H1 (cell line): Measurements from ENCODE around the gene GJB6. TPM values are rescaled to one million over a fixed set of nuclear protein-coding genes. Genes with fewer than 3 reads are reported as not detected.

Experiments
- RNF2 ChIP-seq: fragments of 200-900, 300-1000 bp; sonication (generic); IDR thresholded peaks from 2 replicates; pipeline ENCODE4 v1.7.1; 2016; ENCODE audit warnings: borderline replicate concordance, low read depth, mild to moderate bottlenecking, antibody characterized with exemption, low read length; ENCODE audit not compliant: poor library complexity, severe bottlenecking; ENCODE audit errors: missing control alignments
- RXRA ChIP-seq: IDR thresholded peaks from 2 replicates; pipeline ENCODE4 v1.6.1; 2011; ENCODE audit warnings: low read depth, mild to moderate bottlenecking, low read length, moderate library complexity; ENCODE audit not compliant: insufficient read depth
- polyA plus RNA-seq, 7 experiments: library from polyadenylated mRNA; depleted of rRNA in 3 of 7; stranded (reverse) in 5 of 7; unstranded in 2 of 7; fragments of >200 nt in 5 of 7; fragments of 200-250 nt in 2 of 7; gene quantifications; 1 replicate in 5 of 7; 2 replicates in 1 of 7; 4 replicates in 1 of 7; pipeline versions ENCODE4 v1.2.1 to v1.2.3, GENCODE V29; 2011 to 2013; ENCODE audit warnings: missing spikeins in 2 of 7, mixed read lengths in 2 of 7
- total RNA-seq: library from RNA; stranded (reverse); fragmentation: NEBNext Ultra II Directional; extraction: Animal tissue kit (Norgen Biotek cat#: 25700); gene quantifications from 2 replicates; pipeline ENCODE4 v1.2.1, GENCODE V29; 2021
- TF ChIP-seq, protein P1 (sequence below): fragments of 300-600 bp; sonication (generic); IDR thresholded peaks from 2 replicates; pipeline ENCODE4 v1.7.1; 2012; ENCODE audit warnings: low read length, moderate library complexity, mild to moderate bottlenecking, inconsistent platforms; ENCODE audit not compliant: insufficient replicate concordance

GJB6 gene
- total and polyA plus RNA-seq, 2 of the 8 experiments (the other 6 are each of a cell fraction or from before 2014, with no cell fraction given), result not detected

DNA sequence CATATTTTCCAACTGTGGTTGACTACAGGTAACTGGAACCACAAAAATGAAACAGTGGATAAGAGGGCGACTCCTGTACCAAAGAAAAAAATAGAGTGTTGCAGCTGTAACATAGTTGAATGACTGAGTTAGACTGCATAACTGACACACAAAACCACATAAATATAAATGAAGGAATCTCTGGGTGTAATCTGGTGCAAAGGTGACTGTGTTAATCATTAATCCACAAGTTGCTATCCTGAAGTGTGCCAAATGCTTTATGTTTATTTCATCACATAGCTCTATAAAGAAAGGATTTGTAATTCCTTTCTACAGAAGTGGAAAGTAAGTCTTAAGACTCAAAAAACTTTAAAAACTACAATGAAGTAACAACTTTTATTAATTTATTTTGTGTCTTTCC lies 33.3 kb downstream of the GJB6 start (continued):
- TF ChIP-seq, protein P1, sequence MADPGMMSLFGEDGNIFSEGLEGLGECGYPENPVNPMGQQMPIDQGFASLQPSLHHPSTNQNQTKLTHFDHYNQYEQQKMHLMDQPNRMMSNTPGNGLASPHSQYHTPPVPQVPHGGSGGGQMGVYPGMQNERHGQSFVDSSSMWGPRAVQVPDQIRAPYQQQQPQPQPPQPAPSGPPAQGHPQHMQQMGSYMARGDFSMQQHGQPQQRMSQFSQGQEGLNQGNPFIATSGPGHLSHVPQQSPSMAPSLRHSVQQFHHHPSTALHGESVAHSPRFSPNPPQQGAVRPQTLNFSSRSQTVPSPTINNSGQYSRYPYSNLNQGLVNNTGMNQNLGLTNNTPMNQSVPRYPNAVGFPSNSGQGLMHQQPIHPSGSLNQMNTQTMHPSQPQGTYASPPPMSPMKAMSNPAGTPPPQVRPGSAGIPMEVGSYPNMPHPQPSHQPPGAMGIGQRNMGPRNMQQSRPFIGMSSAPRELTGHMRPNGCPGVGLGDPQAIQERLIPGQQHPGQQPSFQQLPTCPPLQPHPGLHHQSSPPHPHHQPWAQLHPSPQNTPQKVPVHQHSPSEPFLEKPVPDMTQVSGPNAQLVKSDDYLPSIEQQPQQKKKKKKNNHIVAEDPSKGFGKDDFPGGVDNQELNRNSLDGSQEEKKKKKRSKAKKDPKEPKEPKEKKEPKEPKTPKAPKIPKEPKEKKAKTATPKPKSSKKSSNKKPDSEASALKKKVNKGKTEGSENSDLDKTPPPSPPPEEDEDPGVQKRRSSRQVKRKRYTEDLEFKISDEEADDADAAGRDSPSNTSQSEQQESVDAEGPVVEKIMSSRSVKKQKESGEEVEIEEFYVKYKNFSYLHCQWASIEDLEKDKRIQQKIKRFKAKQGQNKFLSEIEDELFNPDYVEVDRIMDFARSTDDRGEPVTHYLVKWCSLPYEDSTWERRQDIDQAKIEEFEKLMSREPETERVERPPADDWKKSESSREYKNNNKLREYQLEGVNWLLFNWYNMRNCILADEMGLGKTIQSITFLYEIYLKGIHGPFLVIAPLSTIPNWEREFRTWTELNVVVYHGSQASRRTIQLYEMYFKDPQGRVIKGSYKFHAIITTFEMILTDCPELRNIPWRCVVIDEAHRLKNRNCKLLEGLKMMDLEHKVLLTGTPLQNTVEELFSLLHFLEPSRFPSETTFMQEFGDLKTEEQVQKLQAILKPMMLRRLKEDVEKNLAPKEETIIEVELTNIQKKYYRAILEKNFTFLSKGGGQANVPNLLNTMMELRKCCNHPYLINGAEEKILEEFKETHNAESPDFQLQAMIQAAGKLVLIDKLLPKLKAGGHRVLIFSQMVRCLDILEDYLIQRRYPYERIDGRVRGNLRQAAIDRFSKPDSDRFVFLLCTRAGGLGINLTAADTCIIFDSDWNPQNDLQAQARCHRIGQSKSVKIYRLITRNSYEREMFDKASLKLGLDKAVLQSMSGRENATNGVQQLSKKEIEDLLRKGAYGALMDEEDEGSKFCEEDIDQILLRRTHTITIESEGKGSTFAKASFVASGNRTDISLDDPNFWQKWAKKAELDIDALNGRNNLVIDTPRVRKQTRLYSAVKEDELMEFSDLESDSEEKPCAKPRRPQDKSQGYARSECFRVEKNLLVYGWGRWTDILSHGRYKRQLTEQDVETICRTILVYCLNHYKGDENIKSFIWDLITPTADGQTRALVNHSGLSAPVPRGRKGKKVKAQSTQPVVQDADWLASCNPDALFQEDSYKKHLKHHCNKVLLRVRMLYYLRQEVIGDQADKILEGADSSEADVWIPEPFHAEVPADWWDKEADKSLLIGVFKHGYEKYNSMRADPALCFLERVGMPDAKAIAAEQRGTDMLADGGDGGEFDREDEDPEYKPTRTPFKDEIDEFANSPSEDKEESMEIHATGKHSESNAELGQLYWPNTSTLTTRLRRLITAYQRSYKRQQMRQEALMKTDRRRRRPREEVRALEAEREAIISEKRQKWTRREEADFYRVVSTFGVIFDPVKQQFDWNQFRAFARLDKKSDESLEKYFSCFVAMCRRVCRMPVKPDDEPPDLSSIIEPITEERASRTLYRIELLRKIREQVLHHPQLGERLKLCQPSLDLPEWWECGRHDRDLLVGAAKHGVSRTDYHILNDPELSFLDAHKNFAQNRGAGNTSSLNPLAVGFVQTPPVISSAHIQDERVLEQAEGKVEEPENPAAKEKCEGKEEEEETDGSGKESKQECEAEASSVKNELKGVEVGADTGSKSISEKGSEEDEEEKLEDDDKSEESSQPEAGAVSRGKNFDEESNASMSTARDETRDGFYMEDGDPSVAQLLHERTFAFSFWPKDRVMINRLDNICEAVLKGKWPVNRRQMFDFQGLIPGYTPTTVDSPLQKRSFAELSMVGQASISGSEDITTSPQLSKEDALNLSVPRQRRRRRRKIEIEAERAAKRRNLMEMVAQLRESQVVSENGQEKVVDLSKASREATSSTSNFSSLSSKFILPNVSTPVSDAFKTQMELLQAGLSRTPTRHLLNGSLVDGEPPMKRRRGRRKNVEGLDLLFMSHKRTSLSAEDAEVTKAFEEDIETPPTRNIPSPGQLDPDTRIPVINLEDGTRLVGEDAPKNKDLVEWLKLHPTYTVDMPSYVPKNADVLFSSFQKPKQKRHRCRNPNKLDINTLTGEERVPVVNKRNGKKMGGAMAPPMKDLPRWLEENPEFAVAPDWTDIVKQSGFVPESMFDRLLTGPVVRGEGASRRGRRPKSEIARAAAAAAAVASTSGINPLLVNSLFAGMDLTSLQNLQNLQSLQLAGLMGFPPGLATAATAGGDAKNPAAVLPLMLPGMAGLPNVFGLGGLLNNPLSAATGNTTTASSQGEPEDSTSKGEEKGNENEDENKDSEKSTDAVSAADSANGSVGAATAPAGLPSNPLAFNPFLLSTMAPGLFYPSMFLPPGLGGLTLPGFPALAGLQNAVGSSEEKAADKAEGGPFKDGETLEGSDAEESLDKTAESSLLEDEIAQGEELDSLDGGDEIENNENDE, result no peak
- TF ChIP-seq RXRA (no peak), RNF2 (no peak)
